ENCODE results near the gene GDF2.

DNA sequence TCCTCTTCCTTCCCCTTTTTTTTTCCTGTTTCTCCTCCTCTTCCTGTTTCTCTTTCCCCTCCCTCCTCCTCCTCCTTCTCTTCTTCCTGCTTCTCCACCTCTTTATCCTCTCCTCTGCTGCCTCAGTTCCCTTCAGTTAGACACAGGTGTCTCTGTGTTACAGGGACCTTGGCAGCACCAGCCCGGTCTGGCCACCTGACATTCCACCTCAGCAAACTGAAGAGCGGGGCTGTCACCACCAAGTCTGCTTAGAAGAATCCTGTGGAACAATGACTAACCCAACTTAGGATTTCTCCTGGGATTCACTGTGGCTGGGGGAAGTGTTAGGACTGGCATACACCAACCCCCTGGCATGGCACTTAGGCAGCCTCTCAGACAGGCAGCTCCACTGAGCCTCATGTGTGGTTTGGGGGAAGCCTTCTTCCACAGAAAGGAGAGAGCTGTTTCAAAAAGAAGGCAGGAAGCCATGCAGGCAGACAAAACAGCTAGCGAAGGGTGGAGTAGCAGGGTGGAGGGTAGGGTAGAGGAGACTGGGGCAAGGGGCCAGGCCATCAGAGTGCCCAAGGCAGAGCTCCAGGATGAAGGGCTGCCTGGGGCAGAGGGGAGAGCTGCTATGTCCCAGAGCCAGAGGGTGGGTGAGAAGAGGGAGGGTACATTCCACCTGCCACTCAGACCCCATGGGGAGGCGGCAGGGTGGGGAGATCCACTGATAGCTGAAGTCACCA is 35.5 kb upstream of the GDF2 start:
- TF ChIP-seq, protein P1, sequence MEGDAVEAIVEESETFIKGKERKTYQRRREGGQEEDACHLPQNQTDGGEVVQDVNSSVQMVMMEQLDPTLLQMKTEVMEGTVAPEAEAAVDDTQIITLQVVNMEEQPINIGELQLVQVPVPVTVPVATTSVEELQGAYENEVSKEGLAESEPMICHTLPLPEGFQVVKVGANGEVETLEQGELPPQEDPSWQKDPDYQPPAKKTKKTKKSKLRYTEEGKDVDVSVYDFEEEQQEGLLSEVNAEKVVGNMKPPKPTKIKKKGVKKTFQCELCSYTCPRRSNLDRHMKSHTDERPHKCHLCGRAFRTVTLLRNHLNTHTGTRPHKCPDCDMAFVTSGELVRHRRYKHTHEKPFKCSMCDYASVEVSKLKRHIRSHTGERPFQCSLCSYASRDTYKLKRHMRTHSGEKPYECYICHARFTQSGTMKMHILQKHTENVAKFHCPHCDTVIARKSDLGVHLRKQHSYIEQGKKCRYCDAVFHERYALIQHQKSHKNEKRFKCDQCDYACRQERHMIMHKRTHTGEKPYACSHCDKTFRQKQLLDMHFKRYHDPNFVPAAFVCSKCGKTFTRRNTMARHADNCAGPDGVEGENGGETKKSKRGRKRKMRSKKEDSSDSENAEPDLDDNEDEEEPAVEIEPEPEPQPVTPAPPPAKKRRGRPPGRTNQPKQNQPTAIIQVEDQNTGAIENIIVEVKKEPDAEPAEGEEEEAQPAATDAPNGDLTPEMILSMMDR (conservative IDR thresholded peaks at IDR 0.05; ENCODE audit: low read depth, low read length): no peak
- TF ChIP-seq EZH2 (IDR thresholded peaks at IDR 0.05; ENCODE audit: borderline replicate concordance, low read depth, low read length, poor library complexity, severe bottlenecking): no peak
